GM10266 (cell line): ENCODE data around the gene MEG3.

ENCODE experiments used
- DNase-seq: peaks from one replicate; pipeline ENCODE4 v3.0.0; 2012; ENCODE audit errors: extremely low spot score
- CTCF ChIP-seq: IDR thresholded peaks from 2 replicates; pipeline ENCODE4 v1.5.1; 2012; ENCODE audit warnings: mild to moderate bottlenecking, low read depth; ENCODE audit not compliant: control insufficient read depth, insufficient read depth; ENCODE audit errors: missing control alignments

MEG3 gene

GRCh38 chr14:100902295-100903133 is 76.6 kb downstream of the MEG3 start:
- no peak for TF ChIP-seq CTCF
- DNase-seq = no peak

DNA sequence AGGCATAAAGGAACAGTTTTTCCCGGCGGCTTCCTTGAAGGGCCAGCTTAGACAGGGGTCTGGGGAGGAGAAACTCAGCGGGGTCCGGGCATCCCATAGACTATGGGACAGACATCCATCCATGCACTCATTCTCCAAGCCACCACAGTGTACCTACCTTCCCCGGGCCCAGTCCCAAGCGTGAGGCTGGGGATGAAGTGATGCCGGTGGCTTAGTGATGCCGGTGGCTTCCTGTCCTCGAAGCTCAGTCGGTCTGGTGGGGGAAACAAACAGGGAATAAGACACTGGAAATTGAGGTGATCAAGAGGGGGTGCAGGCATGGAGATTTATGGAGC is 77.2 kb downstream of the MEG3 start:
- DNase-seq = no peak
- TF ChIP-seq CTCF = no peak

DNA sequence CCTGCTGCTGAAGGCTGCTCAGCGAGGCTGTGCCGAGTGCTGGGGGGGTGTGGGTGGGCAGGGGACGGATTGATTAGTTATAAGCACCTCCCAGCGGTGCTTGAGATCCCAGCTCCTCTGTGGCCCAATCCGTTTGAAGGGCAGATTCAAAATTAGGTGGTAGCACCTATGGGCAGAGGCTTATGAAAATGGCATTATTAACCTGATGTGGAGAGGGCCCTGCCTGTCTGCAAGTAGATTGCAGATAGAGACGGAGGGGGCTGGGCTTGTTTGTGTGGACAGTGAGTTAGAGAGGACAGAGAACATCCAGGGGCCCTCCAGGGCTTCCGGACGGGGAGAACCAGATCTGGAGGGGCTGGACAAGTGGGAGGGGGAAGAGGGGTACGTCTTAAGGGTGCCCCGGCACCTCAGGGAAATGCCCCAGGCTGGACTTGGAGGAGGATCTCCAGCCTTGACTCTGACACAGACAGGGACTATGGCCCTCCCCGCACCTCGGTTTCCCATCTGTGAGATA is 77.8 kb downstream of the MEG3 start, which contains the start of gene RTL1:
TSS of gene RTL1 (minus strand) at position 51 of the 514 bp plus-strand sequence. CDS start 18,934 bp downstream, outside the sequence.
- TF ChIP-seq CTCF = no peak
- peak; percentile 23 for DNase-seq

- no peak for DNase-seq
- TF ChIP-seq CTCF = no peak
Observed at GRCh38 chr14:100904307-100905087, 78.6 kb downstream of the MEG3 start.

DNA sequence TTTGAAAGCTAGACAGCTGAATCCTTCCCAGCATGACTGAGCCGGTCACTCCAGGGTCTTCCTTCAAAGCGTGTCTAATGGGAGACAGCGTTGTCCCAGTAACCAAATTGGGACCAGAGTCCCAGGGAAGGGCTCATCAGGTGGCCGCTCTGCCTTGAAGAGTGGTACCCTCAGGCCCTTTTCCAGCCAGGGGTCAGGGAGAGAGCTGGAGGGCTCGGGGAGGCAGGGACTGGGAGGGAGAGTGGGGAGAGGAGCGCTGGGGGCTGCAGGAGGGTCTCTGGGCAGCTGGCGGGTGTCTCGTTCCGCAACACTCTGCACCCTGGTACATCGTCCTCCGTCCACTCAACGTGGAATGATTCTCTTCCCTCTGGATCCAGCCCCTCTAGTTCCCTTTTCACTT is 79.2 kb downstream of the MEG3 start:
- TF ChIP-seq CTCF = no peak
- DNase-seq = no peak

DNA sequence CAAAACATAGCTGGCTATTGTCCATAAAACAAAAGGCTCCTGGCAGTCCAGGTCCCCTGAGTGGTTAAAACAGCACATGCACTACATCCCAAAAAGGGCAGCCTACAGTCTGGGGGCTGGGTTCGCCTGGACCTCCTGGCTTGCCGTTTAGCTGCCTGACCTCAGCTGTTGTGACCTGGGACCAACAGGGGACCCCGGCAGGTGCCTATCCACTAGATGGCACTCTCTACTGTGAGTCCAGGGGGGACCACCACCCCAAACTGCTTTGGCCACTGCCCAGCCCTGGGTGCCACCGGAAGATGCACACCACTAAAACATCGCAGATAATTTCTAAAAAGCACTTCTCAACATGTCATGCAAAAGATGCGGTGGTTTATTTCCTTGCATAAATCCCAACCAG is 80.5 kb downstream of the MEG3 start:
- TF ChIP-seq CTCF = no peak
- peak; percentile 16 for DNase-seq

GRCh38 chr14:100907240-100907639 is 81.3 kb downstream of the MEG3 start:
- TF ChIP-seq CTCF = no peak
- no peak for DNase-seq
